ENCODE data around the gene ARHGAP25. TPM values are rescaled to one million over a fixed set of nuclear protein-coding genes. Genes with fewer than 3 reads are reported as not detected.

Gene ARHGAP25
- total RNA-seq, 1 donor from 2014 or later = 1.1 TPM

DNA sequence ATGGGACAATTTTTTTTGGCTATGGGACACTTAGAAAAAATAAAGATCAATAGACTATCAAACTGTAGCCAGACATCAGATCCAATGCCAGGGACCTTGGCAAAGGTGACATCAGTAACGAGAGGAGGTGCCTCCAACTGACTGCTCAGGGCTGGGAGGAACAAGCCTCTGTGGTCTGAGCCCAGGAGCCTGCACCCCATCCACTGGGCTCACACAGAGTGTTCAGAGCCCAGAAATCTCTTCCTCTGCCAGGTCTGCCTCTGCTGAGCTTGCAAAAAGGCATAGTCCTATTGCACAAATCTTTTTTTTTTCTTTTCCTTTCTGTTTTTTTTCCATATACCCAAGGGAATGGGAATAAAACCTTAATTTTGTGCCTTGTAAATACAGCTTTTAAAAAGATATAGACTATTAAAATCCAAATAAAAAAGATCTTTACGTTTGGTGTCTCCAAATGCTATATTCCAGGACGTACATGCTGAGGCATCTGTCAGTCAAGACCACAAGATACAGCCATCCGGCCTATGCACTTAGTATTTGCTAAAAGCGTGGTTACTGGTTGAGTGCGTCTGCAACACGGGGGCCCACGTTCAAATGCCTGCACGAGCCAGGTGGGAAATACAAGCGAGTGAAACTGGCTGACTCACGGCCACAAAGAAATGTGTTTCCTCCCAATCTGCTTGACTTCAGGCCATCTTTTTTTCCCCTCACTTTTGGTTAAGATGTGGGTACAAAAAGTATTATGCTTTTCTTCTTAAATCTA, 7.8 kb upstream of the ARHGAP25 start:
- Mint-ChIP-seq H3K4me3 (no peak overlapping the region), H3K9me3 (no peaks in the 10 kb centered on the region), H3K4me1 (ENCODE audit: unreplicated experiment) (peaks cover 12% of the 10 kb centered on the region), H3K27ac (no peak overlapping the region), H3K36me3 (no peaks in the 10 kb centered on the region), H3K27me3 (peaks cover 5% of the 10 kb centered on the region)
- no peak for DNase-seq (ENCODE audit: extremely low spot score, unreplicated experiment)
- TF ChIP-seq, protein P1, sequence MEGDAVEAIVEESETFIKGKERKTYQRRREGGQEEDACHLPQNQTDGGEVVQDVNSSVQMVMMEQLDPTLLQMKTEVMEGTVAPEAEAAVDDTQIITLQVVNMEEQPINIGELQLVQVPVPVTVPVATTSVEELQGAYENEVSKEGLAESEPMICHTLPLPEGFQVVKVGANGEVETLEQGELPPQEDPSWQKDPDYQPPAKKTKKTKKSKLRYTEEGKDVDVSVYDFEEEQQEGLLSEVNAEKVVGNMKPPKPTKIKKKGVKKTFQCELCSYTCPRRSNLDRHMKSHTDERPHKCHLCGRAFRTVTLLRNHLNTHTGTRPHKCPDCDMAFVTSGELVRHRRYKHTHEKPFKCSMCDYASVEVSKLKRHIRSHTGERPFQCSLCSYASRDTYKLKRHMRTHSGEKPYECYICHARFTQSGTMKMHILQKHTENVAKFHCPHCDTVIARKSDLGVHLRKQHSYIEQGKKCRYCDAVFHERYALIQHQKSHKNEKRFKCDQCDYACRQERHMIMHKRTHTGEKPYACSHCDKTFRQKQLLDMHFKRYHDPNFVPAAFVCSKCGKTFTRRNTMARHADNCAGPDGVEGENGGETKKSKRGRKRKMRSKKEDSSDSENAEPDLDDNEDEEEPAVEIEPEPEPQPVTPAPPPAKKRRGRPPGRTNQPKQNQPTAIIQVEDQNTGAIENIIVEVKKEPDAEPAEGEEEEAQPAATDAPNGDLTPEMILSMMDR (conservative IDR thresholded peaks at IDR 0.05) = no peak

DNA sequence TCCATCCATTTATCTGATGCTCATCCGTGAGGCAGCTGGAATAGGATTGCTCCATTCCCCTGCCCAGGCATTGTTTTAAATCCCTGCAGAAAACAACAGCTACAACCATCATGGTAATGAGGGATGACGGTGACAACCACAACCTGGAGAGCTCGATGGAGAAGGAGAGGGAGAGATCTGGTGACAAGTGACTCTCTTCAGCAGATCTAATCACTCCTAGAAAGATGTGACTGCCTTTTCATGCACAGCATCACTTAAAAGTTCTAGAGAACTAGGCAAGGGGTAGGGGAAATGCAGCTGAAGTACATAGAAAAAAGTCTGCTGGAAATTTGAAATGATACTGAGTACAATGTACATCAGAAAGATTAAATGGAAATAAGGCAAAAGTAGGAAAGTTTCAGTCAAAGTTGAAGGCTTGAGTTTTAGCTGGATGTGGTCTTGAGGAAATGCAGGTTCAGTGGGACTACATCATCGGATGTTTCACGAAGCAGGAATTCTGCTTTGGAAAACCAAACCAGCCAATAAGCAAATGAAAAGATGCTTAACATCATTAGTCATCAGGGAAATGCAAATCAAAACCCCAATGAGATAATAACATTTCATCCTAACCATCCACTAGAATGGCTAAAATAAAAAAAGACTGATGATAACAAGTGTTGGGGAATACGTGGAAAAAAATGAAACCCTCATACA, 6.8 kb upstream of the ARHGAP25 start:
- Mint-ChIP-seq H3K4me3 (no peak overlapping the region), H3K36me3 (no peaks in the 10 kb centered on the region), H3K27ac (no peak overlapping the region), H3K9me3 (no peaks in the 10 kb centered on the region), H3K4me1 (ENCODE audit: unreplicated experiment) (peaks cover 13% of the 10 kb centered on the region), H3K27me3 (peaks cover 5% of the 10 kb centered on the region)
- TF ChIP-seq, protein P1 (conservative IDR thresholded peaks at IDR 0.05) = no peak
- no peak for DNase-seq (ENCODE audit: extremely low spot score, unreplicated experiment)

DNA sequence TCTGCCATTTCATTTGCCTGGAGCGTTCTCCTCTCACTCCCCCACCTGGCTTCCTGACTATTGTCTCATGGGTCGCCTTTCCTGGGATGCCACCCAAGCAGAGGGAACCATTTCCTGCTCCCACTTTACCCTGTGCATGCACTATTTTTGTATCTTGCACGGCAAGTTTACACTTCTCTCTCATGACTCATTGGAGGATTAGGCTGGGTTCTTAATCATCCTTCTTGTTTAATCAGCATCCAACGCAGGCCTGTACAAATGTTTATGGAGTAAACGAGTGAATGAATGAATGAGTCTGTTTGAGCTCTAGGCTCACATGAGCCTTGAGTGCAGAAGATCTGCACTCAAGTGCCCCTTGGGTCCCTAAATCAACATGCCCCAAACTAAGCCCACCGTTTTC, 3.8 kb upstream of the ARHGAP25 start:
- no peaks in the 10 kb centered on the region for H3K9me3 Mint-ChIP-seq
- H3K27me3 Mint-ChIP-seq = peaks cover 5% of the 10 kb centered on the region
- TF ChIP-seq, protein P1 (conservative IDR thresholded peaks at IDR 0.05) = no peak
- H3K4me1 Mint-ChIP-seq (ENCODE audit: unreplicated experiment) = peaks cover 13% of the 10 kb centered on the region
- no peak for DNase-seq (ENCODE audit: extremely low spot score, unreplicated experiment)
- H3K4me3 Mint-ChIP-seq = no peak overlapping the region
- H3K27ac Mint-ChIP-seq = no peak overlapping the region
- H3K36me3 Mint-ChIP-seq = no peaks in the 10 kb centered on the region

- no peak overlapping the region for H3K27ac Mint-ChIP-seq
- H3K4me1 Mint-ChIP-seq (ENCODE audit: unreplicated experiment) = peaks cover 20% of the 10 kb centered on the region
- H3K27me3 Mint-ChIP-seq = peaks cover 5% of the 10 kb centered on the region
- H3K9me3 Mint-ChIP-seq = no peaks in the 10 kb centered on the region
- no peak for DNase-seq (ENCODE audit: extremely low spot score, unreplicated experiment)
- H3K4me3 Mint-ChIP-seq = no peak overlapping the region
- H3K36me3 Mint-ChIP-seq = no peaks in the 10 kb centered on the region
- TF ChIP-seq, protein P1 (conservative IDR thresholded peaks at IDR 0.05) = no peak
Measured at GRCh38 chr2:68732036-68732932, 2.3 kb upstream of the ARHGAP25 start.

DNA sequence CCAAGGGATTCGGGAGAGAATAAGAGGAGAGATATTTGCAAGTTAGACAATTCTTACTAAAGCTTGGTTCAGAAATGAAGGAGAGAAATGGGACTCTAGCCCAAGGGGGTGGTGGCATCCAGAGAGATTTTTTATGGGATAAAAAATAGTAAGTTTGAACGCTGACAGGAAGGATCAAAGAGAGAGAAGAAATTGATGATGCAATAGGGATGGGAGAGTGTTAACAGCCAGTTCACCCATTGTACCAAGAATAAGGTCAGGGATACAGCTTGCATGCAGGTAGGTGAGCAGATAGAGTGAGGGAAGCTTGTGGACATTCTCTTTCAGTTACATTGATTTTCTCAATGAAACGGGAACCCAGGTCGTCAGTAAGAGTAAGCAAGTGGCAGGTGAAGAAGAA, 1.2 kb upstream of the ARHGAP25 start:
- no peak overlapping the region for H3K4me3 Mint-ChIP-seq
- no peak for DNase-seq (ENCODE audit: extremely low spot score, unreplicated experiment)
- TF ChIP-seq, protein P1 (conservative IDR thresholded peaks at IDR 0.05) = no peak
- H3K27ac Mint-ChIP-seq = no peak overlapping the region
- H3K9me3 Mint-ChIP-seq = no peaks in the 10 kb centered on the region
- H3K4me1 Mint-ChIP-seq (ENCODE audit: unreplicated experiment) = peaks cover 20% of the 10 kb centered on the region
- H3K27me3 Mint-ChIP-seq = peaks cover 5% of the 10 kb centered on the region
- H3K36me3 Mint-ChIP-seq = no peaks in the 10 kb centered on the region
